ENCODE results near the gene RMND1.
A peak's percentile ranks its signal among the peaks of the same experiment; 100 is the strongest.

DNA sequence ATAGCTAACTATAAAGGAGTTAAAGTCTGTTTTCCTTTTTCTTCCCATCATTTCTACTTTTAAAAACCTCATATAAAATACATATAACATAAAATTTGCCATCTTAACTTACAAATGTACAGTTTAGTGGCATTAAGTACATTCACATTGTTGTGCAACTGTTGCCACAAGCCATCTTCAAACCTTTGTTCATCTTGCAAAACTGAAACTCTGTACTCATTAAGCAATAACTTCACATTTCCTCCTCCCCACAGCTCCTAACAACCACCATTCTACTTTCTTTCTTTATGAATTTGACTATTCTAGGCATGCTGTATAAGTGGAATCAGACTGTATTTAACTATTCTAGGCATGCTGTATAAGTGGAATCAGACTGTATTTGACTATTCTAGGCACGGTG lies 46.4 kb upstream of the RMND1 start:
- TF ChIP-seq, protein P1, sequence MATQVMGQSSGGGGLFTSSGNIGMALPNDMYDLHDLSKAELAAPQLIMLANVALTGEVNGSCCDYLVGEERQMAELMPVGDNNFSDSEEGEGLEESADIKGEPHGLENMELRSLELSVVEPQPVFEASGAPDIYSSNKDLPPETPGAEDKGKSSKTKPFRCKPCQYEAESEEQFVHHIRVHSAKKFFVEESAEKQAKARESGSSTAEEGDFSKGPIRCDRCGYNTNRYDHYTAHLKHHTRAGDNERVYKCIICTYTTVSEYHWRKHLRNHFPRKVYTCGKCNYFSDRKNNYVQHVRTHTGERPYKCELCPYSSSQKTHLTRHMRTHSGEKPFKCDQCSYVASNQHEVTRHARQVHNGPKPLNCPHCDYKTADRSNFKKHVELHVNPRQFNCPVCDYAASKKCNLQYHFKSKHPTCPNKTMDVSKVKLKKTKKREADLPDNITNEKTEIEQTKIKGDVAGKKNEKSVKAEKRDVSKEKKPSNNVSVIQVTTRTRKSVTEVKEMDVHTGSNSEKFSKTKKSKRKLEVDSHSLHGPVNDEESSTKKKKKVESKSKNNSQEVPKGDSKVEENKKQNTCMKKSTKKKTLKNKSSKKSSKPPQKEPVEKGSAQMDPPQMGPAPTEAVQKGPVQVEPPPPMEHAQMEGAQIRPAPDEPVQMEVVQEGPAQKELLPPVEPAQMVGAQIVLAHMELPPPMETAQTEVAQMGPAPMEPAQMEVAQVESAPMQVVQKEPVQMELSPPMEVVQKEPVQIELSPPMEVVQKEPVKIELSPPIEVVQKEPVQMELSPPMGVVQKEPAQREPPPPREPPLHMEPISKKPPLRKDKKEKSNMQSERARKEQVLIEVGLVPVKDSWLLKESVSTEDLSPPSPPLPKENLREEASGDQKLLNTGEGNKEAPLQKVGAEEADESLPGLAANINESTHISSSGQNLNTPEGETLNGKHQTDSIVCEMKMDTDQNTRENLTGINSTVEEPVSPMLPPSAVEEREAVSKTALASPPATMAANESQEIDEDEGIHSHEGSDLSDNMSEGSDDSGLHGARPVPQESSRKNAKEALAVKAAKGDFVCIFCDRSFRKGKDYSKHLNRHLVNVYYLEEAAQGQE (IDR thresholded peaks at IDR 0.05; ENCODE audit: insufficient replicate concordance, low read depth): no peak
- TF ChIP-seq, protein P2, sequence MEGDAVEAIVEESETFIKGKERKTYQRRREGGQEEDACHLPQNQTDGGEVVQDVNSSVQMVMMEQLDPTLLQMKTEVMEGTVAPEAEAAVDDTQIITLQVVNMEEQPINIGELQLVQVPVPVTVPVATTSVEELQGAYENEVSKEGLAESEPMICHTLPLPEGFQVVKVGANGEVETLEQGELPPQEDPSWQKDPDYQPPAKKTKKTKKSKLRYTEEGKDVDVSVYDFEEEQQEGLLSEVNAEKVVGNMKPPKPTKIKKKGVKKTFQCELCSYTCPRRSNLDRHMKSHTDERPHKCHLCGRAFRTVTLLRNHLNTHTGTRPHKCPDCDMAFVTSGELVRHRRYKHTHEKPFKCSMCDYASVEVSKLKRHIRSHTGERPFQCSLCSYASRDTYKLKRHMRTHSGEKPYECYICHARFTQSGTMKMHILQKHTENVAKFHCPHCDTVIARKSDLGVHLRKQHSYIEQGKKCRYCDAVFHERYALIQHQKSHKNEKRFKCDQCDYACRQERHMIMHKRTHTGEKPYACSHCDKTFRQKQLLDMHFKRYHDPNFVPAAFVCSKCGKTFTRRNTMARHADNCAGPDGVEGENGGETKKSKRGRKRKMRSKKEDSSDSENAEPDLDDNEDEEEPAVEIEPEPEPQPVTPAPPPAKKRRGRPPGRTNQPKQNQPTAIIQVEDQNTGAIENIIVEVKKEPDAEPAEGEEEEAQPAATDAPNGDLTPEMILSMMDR (IDR thresholded peaks at IDR 0.05; ENCODE audit: insufficient read depth, low read length): no peak
- peak; percentile 50; the same call in 1 of the 2 replicates for TF ChIP-seq POLR2AphosphoS5 (IDR thresholded peaks at IDR 0.05; ENCODE audit: low read depth)
- no peak for TF ChIP-seq GABPA (IDR thresholded peaks at IDR 0.05; ENCODE audit: low read depth)
